GM10847 (cell line): ENCODE measurements around the gene CAMKK2.

ENCODE experiments used
- POLR2A ChIP-seq: IDR thresholded peaks from 2 replicates; pipeline ENCODE4 v1.6.1; 2011; ENCODE audit not compliant: insufficient read length; ENCODE audit errors: extremely low read depth

The CAMKK2 gene

DNA sequence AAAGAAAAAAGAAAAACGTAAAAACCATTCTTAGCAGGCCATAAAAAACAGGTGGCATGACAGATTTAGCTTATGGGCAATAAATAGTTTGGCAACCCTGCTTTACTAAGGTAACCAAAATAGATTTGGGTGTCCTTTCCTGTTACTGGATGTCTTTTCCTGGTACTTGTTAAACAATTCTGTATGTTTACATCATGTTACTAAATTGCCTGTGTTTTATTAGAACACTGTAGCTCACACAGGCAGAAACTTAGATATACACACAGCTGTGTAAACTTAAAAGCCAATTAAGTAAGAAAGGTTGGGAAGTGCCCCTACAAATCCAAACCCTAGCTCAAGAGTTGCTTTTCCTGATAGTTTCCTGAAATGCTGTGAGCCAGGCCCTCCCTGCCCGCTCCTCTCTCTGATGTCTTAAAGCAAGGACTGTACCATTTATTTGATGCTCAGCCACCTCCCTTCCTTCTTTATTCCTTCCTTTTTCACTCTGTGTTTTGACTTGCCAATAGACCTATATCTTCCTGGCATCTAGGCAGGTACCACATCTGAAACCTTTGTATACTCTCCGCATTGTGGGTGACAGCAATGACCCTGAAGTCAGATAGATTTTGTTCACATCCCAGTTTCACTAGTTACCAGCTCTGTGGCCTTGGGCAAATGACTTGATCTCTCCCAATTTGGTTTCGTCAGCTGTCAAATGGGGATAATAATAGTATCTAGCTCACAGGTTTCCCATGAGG lies 3.7 kb upstream of the CAMKK2 start:
- TF ChIP-seq POLR2A: no peak

DNA sequence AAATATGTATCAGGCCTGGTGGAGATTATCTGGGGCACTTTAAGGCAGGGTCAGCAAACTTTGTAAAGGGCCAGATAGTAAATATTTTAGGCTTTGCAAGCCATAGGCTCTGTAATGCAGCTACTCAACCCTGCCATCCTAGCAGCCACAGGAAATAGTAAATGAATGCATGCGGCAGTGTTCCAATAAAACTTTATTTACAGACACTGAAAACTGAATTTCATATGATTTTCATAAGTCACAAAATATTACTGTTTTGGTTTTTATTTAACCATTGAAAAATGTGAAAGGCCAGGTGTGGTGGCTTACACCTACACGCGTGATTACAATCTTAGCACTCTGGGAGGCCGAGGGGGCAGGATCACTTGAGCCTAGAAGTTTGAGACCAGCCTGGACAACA lies 3.2 kb upstream of the CAMKK2 start:
- no peak for TF ChIP-seq POLR2A

DNA sequence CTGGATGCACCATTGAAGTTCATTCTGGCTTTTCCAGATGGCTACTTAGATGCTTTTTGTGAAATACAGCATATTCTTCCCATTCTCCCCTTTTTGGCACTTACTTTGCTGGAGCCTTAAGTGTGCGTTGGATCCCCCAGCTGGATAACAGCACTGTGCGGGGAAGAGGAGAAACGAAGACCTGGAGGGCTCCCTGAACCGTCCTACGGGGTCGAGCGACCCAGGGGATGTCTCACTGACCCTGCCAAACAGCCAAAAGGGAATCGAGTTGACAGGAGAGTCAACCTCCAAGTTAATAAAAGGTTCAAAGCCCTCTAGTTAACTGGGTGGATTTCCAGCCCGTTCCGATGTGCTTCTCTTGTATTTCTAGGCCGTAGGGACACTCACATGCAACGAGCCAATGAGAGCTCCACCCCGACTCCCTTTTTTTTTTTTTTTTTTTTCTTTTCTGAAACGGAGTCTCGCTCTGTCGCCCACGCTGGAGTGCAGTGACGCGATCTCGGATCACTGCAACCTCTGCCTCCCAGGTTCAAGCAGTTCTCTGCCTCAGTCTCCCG lies 1.0 kb upstream of the CAMKK2 start:
- no peak for TF ChIP-seq POLR2A

DNA sequence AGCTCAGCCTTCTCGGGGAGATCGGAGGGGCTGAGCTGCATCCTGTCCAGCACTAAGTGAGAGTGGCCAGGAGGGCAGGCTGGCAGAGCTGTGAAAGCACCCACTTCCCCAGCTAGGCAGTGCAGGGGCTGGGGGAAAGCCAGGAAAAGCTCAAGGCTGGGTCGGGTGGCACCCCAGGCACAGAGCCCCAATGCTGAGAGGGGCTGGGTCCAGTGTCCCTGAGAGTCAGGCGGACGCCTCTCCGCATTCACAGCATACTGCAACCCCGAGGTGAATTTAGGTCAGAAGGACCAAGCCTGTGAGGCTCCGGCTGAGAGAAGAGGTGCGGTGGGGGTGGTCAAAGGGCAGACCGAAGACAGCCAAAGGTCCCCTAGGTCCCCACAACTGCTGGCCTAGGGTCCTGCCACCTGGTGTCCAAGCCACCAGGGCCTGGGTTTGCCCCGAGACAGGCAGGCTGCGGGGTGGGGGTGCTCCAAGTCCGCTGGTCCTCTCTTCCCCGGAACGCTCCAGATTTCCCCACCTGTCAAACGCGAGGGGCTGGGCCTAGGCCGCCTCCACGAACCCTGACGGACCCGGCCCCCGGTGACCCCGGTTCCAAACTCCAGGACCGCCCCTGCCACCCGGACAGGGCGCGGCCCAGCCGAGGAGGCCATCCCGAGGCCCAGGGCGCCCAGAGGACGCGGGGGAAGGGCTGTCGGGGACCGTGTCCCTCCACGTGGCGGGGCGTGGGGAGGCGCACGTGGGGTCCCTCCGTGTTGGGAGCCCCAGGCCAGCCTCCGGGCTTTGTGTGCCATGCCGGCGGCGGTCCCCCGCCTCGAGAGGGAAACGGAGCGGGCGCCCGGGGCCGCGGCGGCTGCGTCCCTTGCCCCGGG lies 527 bp downstream of the CAMKK2 start:
- TF ChIP-seq POLR2A: no peak

DNA sequence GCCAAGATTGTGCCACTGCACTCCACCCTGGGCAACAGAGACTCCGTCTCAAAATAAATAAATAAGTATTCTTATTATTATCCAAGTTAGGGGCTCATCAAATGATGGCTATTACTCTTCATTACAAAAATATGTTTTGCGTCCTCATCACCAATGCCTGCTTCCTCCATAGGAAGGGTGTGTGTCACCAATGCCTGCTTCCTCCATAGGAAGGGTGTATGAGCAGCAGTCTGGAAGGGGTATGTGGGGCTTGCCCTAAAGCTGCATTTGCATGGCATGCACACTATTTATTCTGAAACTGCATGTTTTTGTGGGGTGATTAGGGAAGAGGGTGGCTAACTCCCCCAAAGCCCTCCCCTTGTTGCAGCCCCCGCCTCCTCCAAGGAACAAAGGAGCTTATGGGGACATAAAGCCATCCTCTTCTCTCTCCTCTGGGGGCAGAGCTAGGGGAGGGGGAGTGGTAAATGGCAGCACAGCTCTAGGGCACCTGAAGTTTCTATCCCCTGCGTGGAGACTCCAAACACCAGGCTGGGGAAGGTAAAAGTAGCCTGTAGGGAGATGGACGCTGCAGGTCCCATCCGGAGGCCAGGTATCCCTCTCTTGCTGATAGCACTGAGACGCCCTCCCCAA lies 1.3 kb downstream of the CAMKK2 start:
- no peak for TF ChIP-seq POLR2A

DNA sequence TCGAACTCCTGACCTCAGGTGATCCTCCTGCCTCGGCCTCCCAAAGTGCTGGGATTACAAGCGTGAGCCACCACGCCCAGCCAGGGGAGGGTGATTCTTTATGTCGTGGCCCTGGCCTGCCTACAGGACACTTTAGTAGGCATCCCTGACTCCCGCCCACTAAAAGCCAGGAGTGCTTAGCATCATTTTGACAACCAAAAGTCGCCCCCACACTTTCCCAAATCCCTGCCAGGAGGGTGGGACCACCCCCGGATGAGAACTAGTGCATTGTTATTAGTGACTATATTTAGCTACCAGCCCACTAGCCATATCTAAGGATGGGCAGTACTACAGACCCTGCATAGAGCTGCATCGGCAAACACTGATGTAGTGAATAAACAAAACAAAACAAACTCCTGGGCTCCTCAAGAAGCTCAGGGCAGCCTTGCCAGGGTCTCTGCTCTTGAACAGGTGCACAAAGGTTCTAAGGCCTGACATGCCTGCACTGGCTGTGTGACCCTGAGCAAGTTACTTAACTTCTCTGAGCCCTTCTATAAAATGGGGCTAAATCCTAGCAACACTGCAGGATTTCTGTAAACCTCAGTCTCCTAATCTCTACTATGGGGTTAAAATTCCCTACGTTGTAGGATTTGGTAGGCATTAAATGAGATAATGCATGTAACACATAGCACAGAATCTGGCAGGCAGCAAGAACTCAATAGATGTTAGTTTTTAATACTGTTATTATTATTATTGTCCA lies 2.2 kb downstream of the CAMKK2 start:
- no peak for TF ChIP-seq POLR2A

DNA sequence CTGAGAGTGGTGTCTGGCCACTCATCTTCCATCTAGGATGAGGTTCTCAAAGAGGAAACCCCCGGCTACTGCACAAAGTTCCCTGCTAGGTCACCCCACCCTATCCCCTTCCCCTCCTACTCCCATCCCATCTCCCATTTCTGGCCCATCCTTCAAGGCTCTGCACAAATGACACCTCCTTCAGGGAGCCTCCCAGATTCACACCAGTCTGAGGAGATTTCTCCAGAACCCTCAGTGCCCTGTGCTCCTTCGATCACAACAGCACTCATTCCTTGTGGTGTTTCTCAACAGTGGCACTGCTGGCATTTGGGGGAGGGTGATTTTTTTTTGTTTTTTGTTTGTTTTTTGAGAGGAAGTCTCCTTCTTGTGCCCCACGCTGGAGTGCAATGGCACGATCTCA lies 2.9 kb downstream of the CAMKK2 start:
- no peak for TF ChIP-seq POLR2A

DNA sequence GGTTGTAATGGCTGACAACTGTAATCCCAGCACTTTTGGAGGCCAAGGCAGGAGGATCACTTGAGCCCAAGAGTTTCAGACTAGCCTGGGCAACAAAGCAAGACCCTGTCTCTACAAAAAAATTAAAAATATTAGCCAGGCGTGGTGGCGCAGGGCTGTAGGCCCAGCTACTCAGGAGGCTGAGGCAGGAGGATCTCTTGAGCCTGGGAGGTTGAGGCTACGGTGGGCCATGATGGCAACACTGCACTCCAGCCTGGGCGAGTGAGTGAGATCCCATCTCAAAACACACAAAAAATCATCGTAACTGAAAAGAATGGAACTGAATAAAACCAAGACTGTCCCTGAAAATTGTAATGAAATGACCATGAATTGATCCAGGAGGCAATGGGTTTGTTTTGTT lies 6.1 kb downstream of the CAMKK2 start:
- no peak for TF ChIP-seq POLR2A

DNA sequence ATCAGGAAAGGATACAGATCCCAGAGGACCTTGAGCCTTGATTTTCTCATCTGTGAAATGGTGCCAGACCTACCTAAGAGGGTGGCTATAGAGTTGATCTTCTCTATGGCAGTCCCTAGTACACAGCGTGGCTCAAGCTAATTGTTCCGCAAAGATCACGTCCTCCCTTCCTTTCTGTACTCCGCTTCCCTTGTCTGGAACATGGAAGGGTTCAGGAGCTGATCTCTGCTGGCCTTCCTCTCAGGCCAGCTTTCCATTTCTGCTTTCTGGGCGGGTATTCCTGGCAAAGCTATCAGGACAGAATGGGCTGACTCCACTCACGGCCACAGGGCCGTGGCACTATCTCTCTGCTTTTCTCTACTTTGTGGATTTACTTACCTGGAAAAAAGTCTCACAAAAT lies 6.5 kb downstream of the CAMKK2 start:
- no peak for TF ChIP-seq POLR2A

DNA sequence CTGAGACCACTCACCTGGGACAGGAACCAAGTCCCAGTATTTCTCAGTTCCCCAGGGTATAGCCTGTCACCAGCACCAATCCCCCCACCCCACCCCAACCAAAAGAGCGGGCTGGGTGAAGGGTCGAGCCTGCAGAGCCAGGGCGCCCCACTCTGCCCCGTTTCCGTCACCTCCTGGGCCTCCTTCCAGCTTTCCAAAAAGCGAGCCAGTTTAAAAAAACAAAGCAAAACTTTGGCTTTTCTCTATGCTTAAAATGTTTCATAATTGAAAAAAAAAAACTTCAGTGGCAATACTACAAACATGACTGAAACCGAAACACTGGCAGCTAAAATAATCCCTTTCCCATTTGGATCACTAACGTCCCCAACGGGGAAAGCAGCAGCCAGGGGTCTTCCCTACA lies 7.5 kb downstream of the CAMKK2 start:
- TF ChIP-seq POLR2A: no peak

DNA sequence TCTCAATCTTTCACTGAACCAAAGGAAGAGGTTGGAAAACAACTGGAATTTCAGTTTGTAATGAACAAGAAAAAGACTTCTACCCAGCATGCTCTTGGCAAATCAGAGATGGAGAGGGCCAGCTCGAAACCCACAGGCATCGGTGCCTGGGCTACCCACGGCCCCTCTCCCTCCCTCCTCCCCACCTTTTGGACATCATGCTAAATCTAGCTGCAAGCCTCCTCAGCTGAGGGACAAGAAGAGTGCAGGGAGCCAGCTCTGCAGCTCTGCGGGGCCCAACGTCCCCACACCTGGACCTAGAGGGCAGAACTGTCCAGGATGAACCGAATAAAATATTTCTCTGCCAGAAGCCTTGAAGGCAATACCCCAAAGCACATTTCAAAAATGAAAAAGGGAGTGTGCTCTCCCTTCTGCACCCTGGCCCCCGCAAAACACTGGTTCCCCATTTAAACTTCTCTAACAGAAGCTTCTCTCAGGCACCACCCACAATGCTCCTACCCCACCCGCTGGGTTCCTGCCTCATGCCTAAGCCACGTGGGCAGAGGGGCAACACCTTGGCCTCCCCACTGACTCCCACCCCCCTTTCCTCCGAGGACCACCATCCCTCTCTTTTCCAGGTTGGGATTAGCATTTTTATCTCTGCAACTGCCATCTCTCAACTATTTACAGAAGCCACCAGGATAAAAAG lies 8.2 kb downstream of the CAMKK2 start:
- no peak for TF ChIP-seq POLR2A

DNA sequence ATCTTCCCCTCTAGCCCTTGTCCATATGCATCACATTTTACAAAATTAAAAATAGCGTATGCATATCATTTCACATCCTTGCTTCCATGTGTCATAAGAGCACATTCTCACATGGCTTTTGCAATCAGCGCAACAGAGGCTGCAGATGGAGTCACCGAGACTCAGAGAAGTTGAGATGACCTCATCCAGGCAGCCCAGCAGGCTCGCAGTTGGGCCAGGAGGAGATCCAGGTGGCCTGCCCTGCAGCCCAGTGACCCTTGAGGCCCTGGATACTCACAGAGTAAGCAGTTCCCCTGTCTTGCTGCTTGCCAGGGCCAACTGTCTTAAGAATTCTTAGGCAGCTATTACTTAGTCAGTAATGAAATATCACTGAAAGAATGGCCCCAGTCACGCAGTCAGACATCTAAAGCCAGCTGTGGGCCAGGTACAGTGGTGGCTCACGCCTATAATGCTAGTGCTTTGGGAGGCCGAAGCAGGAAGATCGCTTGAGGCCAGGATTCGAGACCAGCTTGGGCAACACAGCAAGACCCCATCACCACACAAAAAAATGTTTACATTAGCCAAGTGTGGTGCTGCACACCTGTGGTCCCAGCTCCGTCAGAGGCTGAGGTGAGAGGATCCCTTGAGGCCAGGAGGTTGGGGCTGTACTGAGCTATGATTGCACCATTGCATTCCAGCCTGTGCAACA lies 9.1 kb downstream of the CAMKK2 start:
- TF ChIP-seq POLR2A: no peak

DNA sequence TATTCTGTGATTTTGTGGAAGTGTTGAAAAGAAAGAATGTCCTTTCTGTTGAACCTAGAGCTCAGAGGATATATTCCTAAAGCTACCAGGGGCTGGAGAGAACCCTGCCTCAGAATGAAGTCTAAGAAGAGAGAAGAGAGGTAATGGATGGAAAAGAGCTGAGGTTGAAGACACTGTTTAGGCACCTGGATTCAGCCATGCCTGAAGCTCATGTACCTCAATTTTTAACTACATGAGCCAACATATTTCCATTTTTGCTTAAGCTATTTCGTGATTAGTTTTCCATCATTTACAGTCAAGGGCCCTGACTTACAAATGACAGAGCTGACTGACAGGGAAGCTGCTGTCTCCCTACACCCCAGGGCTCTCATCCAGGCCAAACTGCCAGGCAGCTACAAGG lies 10.7 kb downstream of the CAMKK2 start:
- no peak for TF ChIP-seq POLR2A
